Measurements from ENCODE around the gene PLCL2.

GRCh38 chr3:16917256-16917935 lies 32.6 kb downstream of the PLCL2 start:
- TF ChIP-seq CTCF (IDR thresholded peaks at IDR 0.05; ENCODE audit: low read depth, low read length) (no peak), POLR2A (IDR thresholded peaks at IDR 0.05; ENCODE audit: extremely low read depth, insufficient read length) (no peak), MAX (IDR thresholded peaks at IDR 0.05; ENCODE audit: low read depth, low read length) (no peak), MYC (IDR thresholded peaks at IDR 0.05; ENCODE audit: low read depth, low read length) (no peak)

Data from NB4 (cell line).